ENCODE results near the gene TMEM239.
"Not testable (repeated sequence)": the region's sequence is repeated elsewhere in the genome, so short reads cannot be mapped to it uniquely, and the experiment has no call there.

Gene TMEM239

GRCh38 chr20:2799688-2800520 lies 16.3 kb upstream of the TMEM239 start:
- DNase-seq (ENCODE audit: low spot score), result no peak

- DNase-seq (ENCODE audit: low spot score), result peak; percentile 14
Measured at GRCh38 chr20:2800521-2801285, 15.5 kb upstream of the TMEM239 start, which contains the start of gene CPXM1. Gene CPXM1 (minus strand): TSS chr20:2800627. CDS start chr20:2800572, 55 bp downstream.

- DNase-seq (ENCODE audit: low spot score), result no peak
Measured at GRCh38 chr20:2801286-2801728, 14.9 kb upstream of the TMEM239 start.

- no peak for DNase-seq (ENCODE audit: low spot score)
Measured at GRCh38 chr20:2804041-2804828, 11.9 kb upstream of the TMEM239 start.

- DNase-seq (ENCODE audit: low spot score), result no peak
Measured at GRCh38 chr20:2804852-2805688, 11.1 kb upstream of the TMEM239 start.

DNA sequence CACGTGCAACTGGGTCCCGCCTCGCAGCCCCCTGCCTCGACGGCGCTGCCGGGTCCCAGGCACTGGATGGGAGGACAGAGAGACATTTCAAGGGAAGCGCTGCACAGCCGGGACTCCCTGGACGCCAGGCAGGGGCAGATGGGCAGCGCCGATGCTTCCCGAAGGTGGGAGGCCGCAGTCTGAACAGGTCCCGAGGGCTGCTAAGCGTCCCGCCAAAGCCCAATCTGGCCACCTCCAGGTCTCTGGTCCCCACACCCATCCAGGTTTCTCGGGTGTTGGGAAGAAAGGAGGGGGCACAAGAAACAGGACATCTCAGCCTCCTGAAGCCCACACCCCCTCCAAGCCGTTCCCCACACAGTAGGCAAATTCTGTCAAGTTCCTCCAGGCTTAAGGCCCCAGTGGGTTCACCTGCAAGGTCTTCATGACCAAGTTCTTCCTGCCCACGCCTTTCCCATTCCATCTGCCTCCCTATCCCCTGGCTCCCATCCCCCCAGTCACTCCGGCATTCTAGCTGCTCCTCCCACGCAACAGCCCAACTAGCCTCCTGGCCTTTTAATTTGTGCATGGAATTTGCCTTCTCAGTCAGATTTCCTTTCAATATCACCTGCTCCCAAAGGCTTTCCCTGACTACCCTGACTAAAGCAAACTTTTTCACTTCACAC lies 10.3 kb upstream of the TMEM239 start:
- peak; percentile 21 for DNase-seq (ENCODE audit: low spot score)

DNA sequence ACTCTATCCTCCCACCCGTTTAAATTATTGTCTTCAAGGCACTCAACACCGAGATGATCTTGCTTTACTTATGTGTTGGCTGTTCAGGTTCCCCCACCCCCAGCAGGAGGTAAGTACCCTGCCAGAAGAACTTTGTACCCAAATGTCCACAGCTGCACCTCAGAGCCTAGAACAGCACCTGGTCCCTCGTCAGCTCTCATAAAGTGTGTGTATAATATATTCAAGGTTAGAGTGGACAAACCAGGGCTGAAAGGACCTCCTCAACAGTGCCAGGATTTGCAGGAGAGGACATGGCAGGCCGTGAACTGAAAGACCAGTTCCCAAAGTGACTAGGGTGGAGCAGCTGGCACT lies 9.8 kb upstream of the TMEM239 start:
- no peak for DNase-seq (ENCODE audit: low spot score)

DNA sequence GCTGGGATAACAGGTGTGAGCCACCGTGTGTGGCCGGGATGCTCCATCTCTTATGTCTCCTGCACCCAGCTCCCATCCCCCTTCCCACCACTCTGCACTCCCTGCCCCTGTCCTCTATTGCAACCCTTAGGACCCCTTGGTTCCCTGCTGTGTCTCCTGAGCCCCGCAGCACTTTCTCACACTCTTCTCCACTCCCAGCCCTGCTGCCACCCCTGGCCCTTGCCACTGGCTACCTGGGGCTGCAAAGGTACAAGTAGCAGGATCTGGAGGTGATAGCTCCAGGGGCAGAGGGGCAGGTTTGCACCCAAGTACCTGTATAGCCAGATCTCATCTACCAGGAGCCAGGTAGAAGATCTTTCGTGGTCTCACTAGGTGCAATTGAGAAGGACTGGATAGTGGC lies 9.1 kb upstream of the TMEM239 start:
- no peak for DNase-seq (ENCODE audit: low spot score)

DNA sequence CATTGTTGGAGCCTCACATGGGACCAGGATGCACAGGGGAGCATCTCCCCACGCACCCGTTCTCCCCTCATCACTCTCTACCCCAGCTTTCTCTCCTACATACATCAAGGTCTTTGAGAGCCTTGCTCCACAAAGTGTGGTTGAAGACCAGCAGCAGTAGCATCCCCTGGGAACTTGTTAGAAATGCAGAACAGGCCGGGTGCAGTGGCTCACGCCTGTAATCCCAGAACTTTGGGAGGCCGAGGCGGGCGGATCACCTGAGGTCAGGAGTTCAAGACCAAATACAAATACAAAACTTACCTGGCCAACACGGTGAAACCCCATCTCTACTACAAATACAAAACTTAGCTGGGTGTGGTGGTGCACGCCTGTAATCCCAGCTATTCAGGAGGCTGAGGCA lies 8.2 kb upstream of the TMEM239 start:
- not testable (repeated sequence) for DNase-seq (ENCODE audit: low spot score)

DNA sequence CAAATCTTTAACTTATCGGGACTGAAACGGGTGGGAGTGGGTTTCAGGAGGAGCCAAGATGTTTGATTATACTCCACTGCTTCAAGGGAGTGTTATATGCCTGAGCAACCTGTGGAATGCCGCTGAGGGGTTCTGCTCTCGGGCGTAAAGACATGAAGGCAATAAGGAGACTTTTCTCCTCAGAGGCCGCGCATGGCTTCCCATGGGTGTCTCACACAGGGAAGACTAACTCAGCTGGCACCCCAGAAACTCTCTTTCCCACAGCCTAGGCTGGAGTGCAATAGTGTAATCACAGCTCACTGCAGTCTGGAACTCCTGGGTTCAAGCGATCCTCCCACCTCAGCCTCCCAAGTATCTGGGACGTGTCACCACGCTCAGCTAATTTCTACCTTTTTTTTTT lies 6.5 kb upstream of the TMEM239 start:
- DNase-seq (ENCODE audit: low spot score), result peak; percentile 77

- no peak for DNase-seq (ENCODE audit: low spot score)
Measured at GRCh38 chr20:2812189-2812588, 4.0 kb upstream of the TMEM239 start.

DNA sequence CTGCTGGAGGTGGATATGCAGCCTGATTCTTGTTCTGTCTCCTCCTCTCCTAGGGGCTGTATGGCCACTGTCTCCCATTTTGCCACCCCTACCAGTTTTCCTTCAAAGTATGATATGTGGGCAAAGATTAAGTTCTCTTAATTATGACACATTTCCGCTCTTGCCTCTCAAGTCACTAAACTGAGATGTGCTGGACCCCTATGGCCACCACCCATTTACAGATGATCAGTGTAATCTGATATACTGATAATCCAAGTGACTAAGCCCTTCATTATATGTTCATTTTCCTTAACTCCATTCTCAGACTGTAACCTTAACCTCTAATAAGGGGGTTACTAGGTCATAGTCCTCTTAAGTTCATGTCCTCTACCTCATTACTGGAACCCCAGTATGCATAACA lies 2.1 kb upstream of the TMEM239 start:
- no peak for DNase-seq (ENCODE audit: low spot score)

- peak; percentile 96 for DNase-seq (ENCODE audit: low spot score)
Measured at GRCh38 chr20:2814587-2815051, 1.5 kb upstream of the TMEM239 start, which contains the start of gene C20orf141. Gene C20orf141 (plus strand): TSS chr20:2814987. CDS start chr20:2815185, 198 bp downstream.

DNA sequence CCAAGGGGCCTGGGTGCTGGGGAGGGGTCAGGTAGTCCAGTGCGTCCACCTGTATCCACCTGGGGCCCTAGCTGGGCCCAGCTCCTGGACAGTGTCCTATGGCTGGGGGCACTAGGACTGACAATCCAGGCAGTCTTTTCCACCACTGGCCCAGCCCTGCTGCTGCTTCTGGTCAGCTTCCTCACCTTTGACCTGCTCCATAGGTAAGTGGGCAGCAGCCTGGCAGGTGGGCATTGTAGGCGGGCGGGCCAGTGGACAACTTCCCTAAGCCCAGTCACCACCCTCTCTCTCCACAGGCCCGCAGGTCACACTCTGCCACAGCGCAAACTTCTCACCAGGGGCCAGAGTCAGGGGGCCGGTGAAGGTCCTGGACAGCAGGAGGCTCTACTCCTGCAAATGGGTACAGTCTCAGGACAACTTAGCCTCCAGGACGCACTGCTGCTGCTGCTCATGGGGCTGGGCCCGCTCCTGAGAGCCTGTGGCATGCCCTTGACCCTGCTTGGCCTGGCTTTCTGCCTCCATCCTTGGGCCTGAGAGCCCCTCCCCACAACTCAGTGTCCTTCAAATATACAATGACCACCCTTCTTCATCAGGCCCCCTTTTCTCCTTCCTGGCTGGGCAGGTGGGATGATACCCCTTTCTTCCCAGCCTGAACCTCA lies 793 bp upstream of the TMEM239 start:
- DNase-seq (ENCODE audit: low spot score), result no peak

DNA sequence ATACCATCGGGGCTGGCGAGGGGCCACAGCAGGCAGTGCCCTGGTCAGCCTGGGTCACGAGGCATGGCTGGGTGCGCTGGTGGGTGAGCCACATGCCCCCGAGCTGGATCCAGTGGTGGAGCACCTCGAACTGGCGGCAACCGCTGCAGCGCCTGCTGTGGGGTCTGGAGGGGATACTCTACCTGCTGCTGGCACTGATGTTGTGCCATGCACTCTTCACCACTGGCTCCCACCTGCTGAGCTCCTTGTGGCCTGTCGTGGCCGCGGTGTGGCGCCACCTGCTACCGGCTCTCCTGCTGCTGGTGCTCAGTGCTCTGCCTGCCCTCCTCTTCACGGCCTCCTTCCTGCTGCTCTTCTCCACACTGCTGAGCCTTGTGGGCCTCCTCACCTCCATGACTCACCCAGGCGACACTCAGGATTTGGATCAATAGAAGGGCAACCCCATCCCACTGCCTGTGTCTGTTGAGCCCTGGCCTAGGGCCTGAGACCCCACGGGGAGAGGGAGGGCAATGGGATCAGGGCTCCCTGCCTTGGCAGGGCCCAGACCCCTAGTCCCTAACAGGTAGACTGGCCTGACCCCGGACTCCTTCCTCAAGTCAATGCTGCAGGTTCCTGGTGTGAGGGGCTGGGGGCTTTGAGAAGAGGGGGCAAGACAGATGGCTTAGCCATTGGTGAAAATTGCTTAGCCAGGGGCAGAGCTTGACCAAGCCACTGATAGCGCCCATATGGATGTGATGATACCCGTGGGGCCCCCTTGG lies 598 bp downstream of the TMEM239 start:
- DNase-seq (ENCODE audit: low spot score), result peak; percentile 31

DNA sequence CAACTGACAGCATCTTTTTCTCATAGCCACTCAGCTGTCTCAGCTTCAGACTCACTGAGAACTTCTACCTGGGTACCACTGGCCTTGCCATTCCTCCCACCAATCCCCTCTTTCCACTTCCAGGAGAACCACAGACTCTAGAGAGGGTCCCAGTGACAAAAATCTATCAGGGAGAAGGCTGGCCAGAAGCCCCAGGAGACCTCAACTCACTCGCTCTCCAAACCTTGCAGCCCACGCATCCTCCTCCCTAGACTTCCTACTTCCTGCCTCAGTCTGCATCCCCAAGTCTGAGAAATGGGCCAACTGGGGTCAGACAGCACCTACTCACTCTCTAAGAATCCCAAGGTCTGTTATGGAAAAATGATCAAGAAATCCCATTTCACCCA lies 1.2 kb downstream of the TMEM239 start:
- DNase-seq (ENCODE audit: low spot score), result no peak

DNA sequence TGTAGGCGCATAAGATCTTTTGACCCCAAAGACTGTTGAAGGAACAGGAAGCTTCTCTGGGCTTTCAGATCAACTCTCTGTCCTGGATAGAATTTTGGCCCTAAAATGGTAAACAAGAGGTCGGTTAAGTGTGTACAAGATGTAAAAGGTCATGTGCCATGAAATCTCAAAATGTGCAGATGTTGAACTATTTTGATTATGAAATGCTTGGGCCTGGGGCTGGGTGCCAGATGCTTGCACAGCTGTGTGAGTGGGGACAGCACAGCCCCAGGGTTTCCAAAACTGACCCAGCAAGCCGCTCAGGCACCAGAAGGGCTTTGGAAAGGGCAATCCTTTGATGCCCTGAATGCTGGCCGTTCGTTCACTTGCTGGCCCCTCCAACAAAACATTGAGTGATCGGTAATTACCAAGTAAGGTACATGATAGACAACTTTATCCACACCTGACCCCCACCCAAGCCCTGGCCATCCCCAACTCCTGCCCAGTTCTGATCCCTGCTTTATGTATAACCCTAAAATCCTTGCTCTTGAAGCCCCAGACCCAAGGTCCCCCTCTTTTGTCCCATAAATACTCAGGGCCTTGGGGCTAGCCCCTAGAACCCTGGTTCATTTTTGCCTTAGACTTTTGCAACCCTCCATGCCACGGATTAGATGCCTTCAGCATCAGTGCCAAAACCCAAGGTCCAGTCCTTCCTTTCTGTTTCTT lies 1.9 kb downstream of the TMEM239 start:
- no peak for DNase-seq (ENCODE audit: low spot score)

- no peak for DNase-seq (ENCODE audit: low spot score)
Measured at GRCh38 chr20:2820084-2820895, 4.1 kb downstream of the TMEM239 start.

Measured in kidney tubule cell (primary cell).